Bronchial epithelial cell (primary cell): ENCODE results near the gene MGAT4A. TPM values are rescaled to one million over a fixed set of nuclear protein-coding genes. Genes with fewer than 3 reads are reported as not detected.

Source experiments
- DNase-seq: peaks from one replicate; pipeline ENCODE4 v3.0.0-alpha.2; 2010; ENCODE audit warnings: low read depth
- FAIRE-seq: peaks from 2 replicates; lab custom pipeline; 2011; peaks lifted over from hg19 to GRCh38; lab: Jason Lieb, UNC
- H3K27me3 ChIP-seq: 2 replicates; pipeline ENCODE4 v1.5.1; 2011; ENCODE audit warnings: low read length; ENCODE audit not compliant: control insufficient read depth, insufficient read depth
- H3K36me3 ChIP-seq: 2 replicates; pipeline ENCODE4 v1.5.1; 2011; ENCODE audit warnings: low read length; ENCODE audit not compliant: control insufficient read depth, insufficient read depth
- H3K4me3 ChIP-seq: 2 replicates; pipeline ENCODE4 v1.5.1; 2011; ENCODE audit warnings: mild to moderate bottlenecking, low read depth, low read length, control low read depth
- CTCF ChIP-seq: IDR thresholded peaks from 2 replicates; pipeline ENCODE4 v1.5.1; 2011; ENCODE audit warnings: mild to moderate bottlenecking, moderate library complexity, low read length, control low read depth, inconsistent platforms; ENCODE audit not compliant: insufficient read depth, severe bottlenecking
- total RNA-seq: library from RNA; depleted of rRNA; stranded (reverse); fragments of >200 nt; gene quantifications from 2 replicates; pipeline ENCODE4 v1.2.1, GENCODE V29; 2014

MGAT4A gene
- total RNA-seq, 1 donor from 2014 or later: 3.9 TPM

GRCh38 chr2:98614024-98614739 is 116.8 kb downstream of the MGAT4A start:
- peaks cover 19% of the 10 kb centered on the region for H3K36me3 ChIP-seq
- no peak for DNase-seq

GRCh38 chr2:98608962-98609604 is 121.8 kb downstream of the MGAT4A start:
- no peak for TF ChIP-seq CTCF
- Histone ChIP-seq H3K36me3 (peaks cover 14% of the 10 kb centered on the region), H3K27me3 (no peaks in the 10 kb centered on the region), H3K4me3 (peak overlapping the region; percentile 68)
- FAIRE-seq (no peak), DNase-seq (no peak)

More at GRCh38 chr2:98614024-98614739, 116.8 kb downstream of the MGAT4A start:
- Histone ChIP-seq H3K4me3 (no peak overlapping the region), H3K27me3 (no peaks in the 10 kb centered on the region)
- no peak for FAIRE-seq
- TF ChIP-seq CTCF: no peak

GRCh38 chr2:98608116-98608961 is 122.6 kb downstream of the MGAT4A start, which contains the start of the genes COA5 and UNC50:
COA5 (minus strand) TSS chr2:98608512; CDS start chr2:98608405, 107 bp downstream.
UNC50 (plus strand) TSS chr2:98608589; CDS start chr2:98609760, 1,171 bp downstream.
- Histone ChIP-seq H3K4me3 (peak within 1 kb of the TSS; percentile 68), H3K36me3 (peaks cover 13% of the 10 kb centered on the region), H3K27me3 (no peaks in the 10 kb centered on the region)
- TF ChIP-seq CTCF: peak; percentile 0
- FAIRE-seq: no peak
- peak; percentile 68 for DNase-seq

GRCh38 chr2:98607741-98608115 is 123.2 kb downstream of the MGAT4A start:
- DNase-seq (no peak), FAIRE-seq (no peak)
- no peaks in the 10 kb centered on the region for H3K27me3 ChIP-seq
- H3K4me3 ChIP-seq: peak overlapping the region; percentile 68
- H3K36me3 ChIP-seq: peaks cover 13% of the 10 kb centered on the region
- TF ChIP-seq CTCF: no peak

- H3K36me3 ChIP-seq: peaks cover 13% of the 10 kb centered on the region
- DNase-seq: no peak
- FAIRE-seq: no peak
- no peak overlapping the region for H3K4me3 ChIP-seq
- H3K27me3 ChIP-seq: no peaks in the 10 kb centered on the region
- TF ChIP-seq CTCF: no peak
These were observed 123.8 kb downstream of the MGAT4A start for GRCh38 chr2:98607104-98607503.
